K562 (cell line): ENCODE data around the gene FOXL3. TPM values are rescaled to one million over a fixed set of nuclear protein-coding genes. Genes with fewer than 3 reads are reported as not detected.

Experiments
- ATAC-seq: fragments of 200-7000 bp; cut with Tn5 transposase; 3 replicates; pipeline ENCODE4 v1.9.1; 2020; ENCODE audit warnings: moderate library complexity
- BruUV-seq: library from RNA; stranded (reverse); fragments of 400-500 nt; replicated peaks from 2 replicates; lab custom pipeline; 2021; lab: Mats Ljungman, UMichigan
- CTCF ChIA-PET: fragments of 300-600 bp; formaldehyde crosslinking; extraction: SDS; loops from one replicate; lab custom pipeline; 2021; ENCODE audit warnings: low intra/inter-chr PET ratio; lab: Yijun Ruan, JAX
- POLR2A ChIA-PET: fragments of 300-600, 350-650 bp; sonication (Branson Sonifier 250); formaldehyde crosslinking; extraction: SDS; loops from one replicate; lab custom pipeline; 2021; ENCODE audit warnings: antibody characterized with exemption, inconsistent platforms; lab: Yijun Ruan, JAX
- DNase-seq, 4 experiments: peaks; one replicate each; pipeline versions ENCODE4 v3.0.0 to v3.0.0-alpha.2; 2011 to 2018; ENCODE audit warnings: low spot score in 3 of 4, mixed read lengths in 3 of 4; ENCODE audit errors: extremely low read depth in 1 of 4
- FAIRE-seq: peaks from 2 replicates; lab custom pipeline; 2011; peaks lifted over from hg19 to GRCh38; lab: Jason Lieb, UNC
- H2AFZ ChIP-seq: 2 replicates; pipeline ENCODE4 v1.6.0; 2011; ENCODE audit warnings: low read depth, low read length, control low read depth, inconsistent platforms
- H3K27ac ChIP-seq: fragments of 200-600 bp; 3 replicates; pipeline ENCODE4 v1.8.0; 2011; ENCODE audit warnings: low read depth, mild to moderate bottlenecking, control low read depth, inconsistent platforms, low read length, moderate library complexity, mixed read lengths; ENCODE audit errors: extremely low read depth
- H3K27me3 ChIP-seq, 2 experiments: fragments of 300-600 bp in 1 of 2; 2 replicates in 1 of 2; 3 replicates in 1 of 2; pipeline versions ENCODE4 v1.6.0 to v1.8.0; 2011; ENCODE audit warnings: inconsistent platforms in 2 of 2, low read length in 2 of 2, mild to moderate bottlenecking in 1 of 2, mixed read lengths in 1 of 2, moderate library complexity in 1 of 2; ENCODE audit not compliant: control insufficient read depth in 2 of 2, insufficient read depth in 2 of 2
- H3K36me3 ChIP-seq: fragments of 300-600 bp; 3 replicates; pipeline ENCODE4 v1.8.0; 2011; ENCODE audit warnings: mild to moderate bottlenecking, low read length, inconsistent platforms; ENCODE audit not compliant: control insufficient read depth, insufficient read depth
- H3K4me1 ChIP-seq, 2 experiments: fragments of 200-600 bp in 1 of 2; replicated peaks in 1 of 2; 2 replicates in 1 of 2; 3 replicates in 1 of 2; pipeline versions ENCODE4 v1.5.1 to v1.8.0; 2011; ENCODE audit warnings: inconsistent platforms in 2 of 2, low read length in 2 of 2, mild to moderate bottlenecking in 1 of 2, mixed read lengths in 1 of 2, moderate library complexity in 1 of 2; ENCODE audit not compliant: control insufficient read depth in 2 of 2, insufficient read depth in 2 of 2
- H3K4me2 ChIP-seq: 2 replicates; pipeline ENCODE4 v1.6.1; 2011; ENCODE audit warnings: low read length, control low read depth, inconsistent platforms, mixed read lengths; ENCODE audit not compliant: insufficient read depth
- H3K4me3 ChIP-seq: fragments of 200-600 bp; sonication (generic), shearing (Covaris generic); 2 replicates; pipeline ENCODE4 v1.5.1; 2016; ENCODE audit warnings: control low read depth, inconsistent platforms
- H3K79me2 ChIP-seq: fragments of 200-600 bp; 3 replicates; pipeline ENCODE4 v1.8.0; 2011; ENCODE audit warnings: low read length, inconsistent platforms; ENCODE audit not compliant: control insufficient read depth, insufficient read depth
- H3K9ac ChIP-seq, 2 experiments: 2 replicates each; pipeline versions ENCODE4 v1.6.0 to v1.6.1; 2011; ENCODE audit warnings: low read depth in 2 of 2, low read length in 2 of 2, control low read depth in 1 of 2, inconsistent platforms in 1 of 2, mild to moderate bottlenecking in 1 of 2, mixed read lengths in 1 of 2; ENCODE audit not compliant: insufficient read depth in 1 of 2
- H3K9me1 ChIP-seq: one replicate; pipeline ENCODE4 v1.6.0; 2011; ENCODE audit warnings: inconsistent platforms, mild to moderate bottlenecking, low read length, moderate library complexity; ENCODE audit not compliant: control insufficient read depth, insufficient read depth
- H3K9me3 ChIP-seq: replicated peaks from 2 replicates; pipeline ENCODE4 v1.5.1; 2011; ENCODE audit warnings: low read depth, low read length, inconsistent platforms; ENCODE audit not compliant: control insufficient read depth, insufficient read depth
- H4K20me1 ChIP-seq: replicated peaks from 2 replicates; pipeline ENCODE4 v1.6.1; 2011; ENCODE audit warnings: low read length, inconsistent platforms, mixed read lengths; ENCODE audit not compliant: control insufficient read depth, insufficient read depth
- EZH2 ChIP-seq: IDR thresholded peaks from 2 replicates; pipeline ENCODE4 v1.6.1; 2012; ENCODE audit warnings: low read depth, mild to moderate bottlenecking, inconsistent platforms, low read length, borderline replicate concordance
- HLTF ChIP-seq: fragments of 450-650 bp; IDR thresholded peaks from 2 replicates; pipeline ENCODE4 v1.6.1; 2016
- KLF13 ChIP-seq: fragments of 450-650 bp; IDR thresholded peaks from 2 replicates; pipeline ENCODE4 v1.6.1; 2016; ENCODE audit warnings: missing genetic modification characterization, low read depth, mild to moderate bottlenecking, missing compliant biosample characterization, moderate library complexity, borderline replicate concordance
- SRSF1 ChIP-seq: fragments of 200-400 bp; formaldehyde crosslinking; IDR thresholded peaks from 2 replicates; pipeline ENCODE4 v1.6.1; 2017; ENCODE audit warnings: mild to moderate bottlenecking, low read depth, low read length, moderate library complexity
- WGBS: fragments of 100-300 bp; shearing (Covaris generic); methylation state at CpG from one replicate; pipeline ENCODE4 v1.1.6; 2016; ENCODE audit warnings: low coverage, mixed read lengths; ENCODE audit not compliant: insufficient coverage; ENCODE audit errors: missing lambda C conversion rate; 5-methylcytosine and 5-hydroxymethylcytosine counted together
- in situ Hi-C: fragments of 300-500 bp; cut with MboI; formaldehyde crosslinking; loops from 4 replicates; pipeline ENCODE4 v1.15.0; 2018; ENCODE audit warnings: inconsistent platforms, mixed read lengths
- intact Hi-C: fragments of 100-400 bp; cut with micrococcal nuclease; formaldehyde crosslinking; loops from 2 replicates; pipeline ENCODE4 v1.14.2; 2022
- polyA plus RNA-seq, 8 experiments: library from polyadenylated mRNA; depleted of rRNA in 4 of 8; stranded (reverse) in 5 of 8; unstranded in 3 of 8; fragments of >200 nt; fragmentation: Nextera tagmentation in 2 of 8; fragmentation: Illumina TruSeq in 1 of 8; extraction: Ambion mirVana in 2 of 8; extraction: Trizol in 1 of 8; gene quantifications; 2 replicates each; pipeline versions ENCODE4 v1.2.1 to v1.2.3, GENCODE V29; 2011 to 2014; ENCODE audit warnings: inconsistent platforms in 1 of 8, missing spikeins in 1 of 8
- total RNA-seq, 7 experiments: library from RNA; depleted of rRNA in 6 of 7; stranded (reverse); fragments of >200 nt in 6 of 7; fragmentation: Illumina TruSeq in 2 of 7; extraction: Trizol in 2 of 7; gene quantifications; 2 replicates each; pipeline versions ENCODE4 v1.2.1 to v1.2.3, GENCODE V29; 2011 to 2021; ENCODE audit warnings: low replicate concordance in 1 of 7
- TF ChIP-seq, protein P1 (sequence below), 2 experiments: IDR thresholded peaks in 1 of 2; conservative IDR thresholded peaks in 1 of 2; 2 replicates each; pipeline ENCODE4 v1.6.1; 2016; ENCODE audit warnings: low read depth in 2 of 2, mild to moderate bottlenecking in 1 of 2, missing compliant biosample characterization in 1 of 2, missing genetic modification characterization in 1 of 2, moderate library complexity in 1 of 2
- TF ChIP-seq, protein P2 (sequence below): fragments of 450-650 bp; IDR thresholded peaks from 2 replicates; pipeline ENCODE4 v1.6.1; 2016

Gene FOXL3
- total and polyA plus RNA-seq, 9 of the 15 experiments (the other 6 are each of a cell fraction or from before 2014, with no cell fraction given), result not detected

DNA sequence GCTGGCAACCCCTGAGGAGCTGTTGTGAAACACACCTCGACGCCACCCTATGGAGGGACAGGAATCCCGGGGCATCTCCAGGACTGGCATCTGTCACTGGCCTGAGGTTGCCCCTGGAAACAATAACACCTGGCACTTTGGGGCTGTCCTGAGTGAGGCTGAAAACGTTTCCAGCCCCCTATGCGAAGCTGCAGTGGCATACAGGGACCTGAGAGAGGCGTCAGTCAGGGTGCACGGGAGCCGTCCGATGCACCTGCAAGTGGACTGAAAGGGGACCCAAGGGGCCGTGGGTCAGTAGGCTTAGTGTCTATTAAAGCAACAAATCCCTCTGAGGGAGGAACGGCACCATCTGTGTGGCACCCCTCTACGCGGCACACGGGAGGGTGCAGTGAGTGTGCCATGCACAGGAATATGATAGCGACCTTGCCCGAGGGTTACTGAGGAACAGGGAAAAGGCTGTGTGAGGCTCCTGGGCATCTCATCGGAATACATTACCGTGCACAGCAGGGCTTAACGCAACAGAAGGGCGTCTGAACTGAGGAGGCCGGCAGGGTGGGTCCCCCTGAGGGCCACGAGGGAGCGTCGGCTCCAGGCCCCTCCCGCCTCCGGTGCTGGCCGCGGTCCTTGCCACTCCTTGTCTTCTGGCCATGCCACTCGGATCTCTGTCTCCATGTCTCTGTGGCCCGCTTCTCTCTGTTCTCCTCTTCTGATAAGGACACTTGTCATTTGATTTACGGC lies 50.4 kb downstream of the FOXL3 start:
- FAIRE-seq, result no peak
- TF ChIP-seq KLF13, result no peak
- TF ChIP-seq HLTF, result no peak
- TF ChIP-seq, protein P1, sequence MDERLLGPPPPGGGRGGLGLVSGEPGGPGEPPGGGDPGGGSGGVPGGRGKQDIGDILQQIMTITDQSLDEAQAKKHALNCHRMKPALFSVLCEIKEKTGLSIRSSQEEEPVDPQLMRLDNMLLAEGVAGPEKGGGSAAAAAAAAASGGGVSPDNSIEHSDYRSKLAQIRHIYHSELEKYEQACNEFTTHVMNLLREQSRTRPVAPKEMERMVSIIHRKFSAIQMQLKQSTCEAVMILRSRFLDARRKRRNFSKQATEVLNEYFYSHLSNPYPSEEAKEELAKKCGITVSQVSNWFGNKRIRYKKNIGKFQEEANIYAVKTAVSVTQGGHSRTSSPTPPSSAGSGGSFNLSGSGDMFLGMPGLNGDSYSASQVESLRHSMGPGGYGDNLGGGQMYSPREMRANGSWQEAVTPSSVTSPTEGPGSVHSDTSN (CRISPR knock-in tag; IDR thresholded peaks at IDR 0.05; ENCODE audit: low read depth), result no peak
- TF ChIP-seq, protein P1 (tag; conservative IDR thresholded peaks at IDR 0.05; ENCODE audit: low read depth), result 0 out of 2 replicates have a peak, but pooled peaks have one; percentile 11
- peak; percentile 80; the same call in 1 of the 2 replicates for TF ChIP-seq EZH2
- TF ChIP-seq, protein P2, sequence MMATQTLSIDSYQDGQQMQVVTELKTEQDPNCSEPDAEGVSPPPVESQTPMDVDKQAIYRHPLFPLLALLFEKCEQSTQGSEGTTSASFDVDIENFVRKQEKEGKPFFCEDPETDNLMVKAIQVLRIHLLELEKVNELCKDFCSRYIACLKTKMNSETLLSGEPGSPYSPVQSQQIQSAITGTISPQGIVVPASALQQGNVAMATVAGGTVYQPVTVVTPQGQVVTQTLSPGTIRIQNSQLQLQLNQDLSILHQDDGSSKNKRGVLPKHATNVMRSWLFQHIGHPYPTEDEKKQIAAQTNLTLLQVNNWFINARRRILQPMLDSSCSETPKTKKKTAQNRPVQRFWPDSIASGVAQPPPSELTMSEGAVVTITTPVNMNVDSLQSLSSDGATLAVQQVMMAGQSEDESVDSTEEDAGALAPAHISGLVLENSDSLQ, result peak; percentile 32; the same call in 1 of the 2 replicates
- TF ChIP-seq SRSF1, result no peak
- in situ Hi-C loops, result no loop called here

More for the DNA sequence above, 50.4 kb downstream of the FOXL3 start:
- H3K4me3 ChIP-seq, result no peak overlapping the region
- intact Hi-C loops, result no loop called here
- BruUV-seq, result no TSS peak
- H3K9ac ChIP-seq, result no peak overlapping the region; a peak in 1 of 4 replicates
- WGBS, result 2% methylated on average over 31 of the region's 31 CpGs
- ATAC-seq (no peak), DNase-seq (peak in 1 of 4 experiments; percentile 29)
- peaks cover 11 to 48% of the 10 kb centered on the region in 2 experiments; a peak in 4 of 5 replicates for H3K4me1 ChIP-seq
- H4K20me1 ChIP-seq, result 0 out of 2 replicates have a peak, but pooled peaks cover 14% of the 10 kb centered on the region
- no peaks in the 10 kb centered on the region for H3K36me3 ChIP-seq
- H3K79me2 ChIP-seq, result no peaks in the 10 kb centered on the region
- no peak overlapping the region for H3K27ac ChIP-seq
- H3K9me1 ChIP-seq, result peaks cover 5% of the 10 kb centered on the region
- H2AFZ ChIP-seq, result no peak overlapping the region
- POLR2A ChIA-PET, result interaction anchor here (0.7 kb wide), 1 partner anchor 180 kb away, joined by 3 read pairs; no protein-coding TSS in a partner anchor
- no peaks in the 10 kb centered on the region for H3K9me3 ChIP-seq
- peaks cover 33 to 61% of the 10 kb centered on the region in 2 experiments for H3K27me3 ChIP-seq
- CTCF ChIA-PET, result no interaction called here
- no peak overlapping the region for H3K4me2 ChIP-seq

Other genes starting within 250 kb of the FOXL3 start
- gene FAM20C, start 97.6 kb upstream of the FOXL3 start, total RNA-seq (2014; rRNA removed), result not detected in 2 replicates
- not detected in 2 replicates for gene FAM20C, start 97.6 kb upstream of the FOXL3 start, total RNA-seq (2014; rRNA removed; fragmentation: Illumina TruSeq; extraction: Trizol)
- not detected in 2 replicates for gene FAM20C, start 97.6 kb upstream of the FOXL3 start, total RNA-seq (2015; rRNA removed; fragmentation: Illumina TruSeq; extraction: Trizol)
- gene FAM20C, start 97.6 kb upstream of the FOXL3 start, total RNA-seq (2021), result 0.09 and 0.20 TPM in 2 replicates
- gene FAM20C, start 97.6 kb upstream of the FOXL3 start, polyA plus RNA-seq (2011; rRNA removed), result not detected in 2 replicates
- not detected in 2 replicates for gene FAM20C, start 97.6 kb upstream of the FOXL3 start, polyA plus RNA-seq (2014; fragmentation: Illumina TruSeq; extraction: Trizol)
- gene FAM20C, start 97.6 kb upstream of the FOXL3 start, polyA plus RNA-seq (2014; fragmentation: Nextera tagmentation; extraction: Ambion mirVana), result not detected
- gene FAM20C, start 97.6 kb upstream of the FOXL3 start, polyA plus RNA-seq (2014; rRNA removed), result not detected in 2 replicates
- 8.1 and 10.0 TPM in 2 replicates for gene PDGFA, start 229.7 kb downstream of the FOXL3 start, total RNA-seq (2014; rRNA removed)
- 3.6 and 5.0 TPM in 2 replicates for gene PDGFA, start 229.7 kb downstream of the FOXL3 start, total RNA-seq (2014; rRNA removed; fragmentation: Illumina TruSeq; extraction: Trizol)
- 4.6 and 6.1 TPM in 2 replicates for gene PDGFA, start 229.7 kb downstream of the FOXL3 start, total RNA-seq (2015; rRNA removed; fragmentation: Illumina TruSeq; extraction: Trizol)
- gene PDGFA, start 229.7 kb downstream of the FOXL3 start, total RNA-seq (2021), result 9.8 and 10.2 TPM in 2 replicates
- 7.9 TPM in 2 replicates for gene PDGFA, start 229.7 kb downstream of the FOXL3 start, polyA plus RNA-seq (2011; rRNA removed)
- gene PDGFA, start 229.7 kb downstream of the FOXL3 start, polyA plus RNA-seq (2014; fragmentation: Illumina TruSeq; extraction: Trizol), result 2.5 and 4.7 TPM in 2 replicates
- 1 to 10 TPM; 3.9 to 9.5 TPM for gene PDGFA, start 229.7 kb downstream of the FOXL3 start, polyA plus RNA-seq (2014; fragmentation: Nextera tagmentation; extraction: Ambion mirVana)
- 2.6 and 3.6 TPM in 2 replicates for gene PDGFA, start 229.7 kb downstream of the FOXL3 start, polyA plus RNA-seq (2014; rRNA removed)